ENCODE results near the gene ARR3.

Gene ARR3

GRCh38 chrX:70257423-70258288, 10.5 kb upstream of the ARR3 start:
- no peak for DNase-seq
- H3K79me1 ChIP-seq (replicated peaks; ENCODE audit: low read length, poor library complexity, severe bottlenecking) = no peaks in the 10 kb centered on the region
- H3K27ac ChIP-seq (ENCODE audit: low read length, poor library complexity, severe bottlenecking) = no peak overlapping the region
- peak overlapping the region; percentile 64 for H4K8ac ChIP-seq (ENCODE audit: low read length)
- no peak overlapping the region for H3K4ac ChIP-seq (ENCODE audit: low read depth in 1 of 2, low read length in 2 of 2)
- no peak overlapping the region for H3K14ac ChIP-seq (ENCODE audit: low read length in 2 of 2)
- no peak overlapping the region for H3K18ac ChIP-seq (ENCODE audit: low read depth in 1 of 2, low read length in 2 of 2)
- no peak overlapping the region for H2BK15ac ChIP-seq (ENCODE audit: low read depth, poor library complexity, severe bottlenecking)
- no peak overlapping the region for H3K4me2 ChIP-seq (ENCODE audit: low read length, poor library complexity, severe bottlenecking)
- H3K27me3 ChIP-seq (ENCODE audit: control insufficient read depth in 1 of 2, insufficient read depth in 1 of 2, low read length in 2 of 2) = peaks cover 0 to 38% of the 10 kb centered on the region in 2 experiments
- H4K91ac ChIP-seq (ENCODE audit: low read length) = no peak overlapping the region
- H3K4me3 ChIP-seq (ENCODE audit: insufficient read depth in 1 of 2, low read depth in 1 of 2, low read length in 2 of 2) = no peak overlapping the region
- peaks cover 12% of the 10 kb centered on the region for H3K9me3 ChIP-seq (ENCODE audit: control insufficient read depth, low read length)
- H3K23ac ChIP-seq (ENCODE audit: low read length in 2 of 2) = no peak overlapping the region
- H2AK5ac ChIP-seq (ENCODE audit: low read length, severe bottlenecking) = no peak overlapping the region
- H2AFZ ChIP-seq (ENCODE audit: low read depth, low read length) = no peak overlapping the region
- H3K9ac ChIP-seq (ENCODE audit: low read length) = no peak overlapping the region
- 87% methylated on average over 5 of the region's 5 CpGs for WGBS
- no peak overlapping the region for H2BK5ac ChIP-seq (ENCODE audit: low read depth, low read length, poor library complexity, severe bottlenecking)
- H3K4me1 ChIP-seq (ENCODE audit: control insufficient read depth, insufficient read depth, low read depth, low read length) = no peaks in the 10 kb centered on the region
- no peak overlapping the region for H2BK12ac ChIP-seq (ENCODE audit: low read length in 2 of 2)
- no peaks in the 10 kb centered on the region for H3K36me3 ChIP-seq (ENCODE audit: control insufficient read depth in 1 of 2, insufficient read depth in 2 of 2, low read depth in 1 of 2, low read length in 2 of 2)
- no peak overlapping the region for H2BK120ac ChIP-seq (ENCODE audit: low read depth, low read length)

- Histone ChIP-seq H3K4ac (ENCODE audit: low read depth in 1 of 2, low read length in 2 of 2) (no peak within 1 kb of the TSS), H2BK5ac (ENCODE audit: low read depth, low read length, poor library complexity, severe bottlenecking) (no peak within 1 kb of the TSS), H3K36me3 (ENCODE audit: control insufficient read depth in 1 of 2, insufficient read depth in 2 of 2, low read depth in 1 of 2, low read length in 2 of 2) (no peaks in the 10 kb centered on the region), H3K27ac (ENCODE audit: low read length, poor library complexity, severe bottlenecking) (no peak within 1 kb of the TSS), H4K91ac (ENCODE audit: low read length) (peak within 1 kb of the TSS; percentile 39), H3K23ac (ENCODE audit: low read length in 2 of 2) (no peak within 1 kb of the TSS), H3K9me3 (ENCODE audit: control insufficient read depth, low read length) (peaks cover 8% of the 10 kb centered on the region), H3K14ac (ENCODE audit: low read length in 2 of 2) (no peak within 1 kb of the TSS), H3K4me1 (ENCODE audit: control insufficient read depth, insufficient read depth, low read depth, low read length) (no peaks in the 10 kb centered on the region), H2BK12ac (ENCODE audit: low read length in 2 of 2) (no peak within 1 kb of the TSS), H3K4me3 (ENCODE audit: insufficient read depth in 1 of 2, low read depth in 1 of 2, low read length in 2 of 2) (no peak within 1 kb of the TSS), H3K79me1 (replicated peaks; ENCODE audit: low read length, poor library complexity, severe bottlenecking) (no peaks in the 10 kb centered on the region), H3K4me2 (ENCODE audit: low read length, poor library complexity, severe bottlenecking) (no peak within 1 kb of the TSS), H2AK5ac (ENCODE audit: low read length, severe bottlenecking) (no peak within 1 kb of the TSS), H2BK15ac (ENCODE audit: low read depth, poor library complexity, severe bottlenecking) (no peak within 1 kb of the TSS), H3K18ac (ENCODE audit: low read depth in 1 of 2, low read length in 2 of 2) (no peak within 1 kb of the TSS), H3K27me3 (ENCODE audit: control insufficient read depth in 1 of 2, insufficient read depth in 1 of 2, low read length in 2 of 2) (peaks cover 0 to 40% of the 10 kb centered on the region in 2 experiments), H4K8ac (ENCODE audit: low read length) (no peak within 1 kb of the TSS), H2AFZ (ENCODE audit: low read depth, low read length) (no peak within 1 kb of the TSS), H3K9ac (ENCODE audit: low read length) (no peak within 1 kb of the TSS), H2BK120ac (ENCODE audit: low read depth, low read length) (no peak within 1 kb of the TSS)
- 62% methylated on average over 2 of the region's 4 CpGs for WGBS
- no peak for DNase-seq
Observed at GRCh38 chrX:70260104-70260503, 8.0 kb upstream of the ARR3 start, which contains the start of gene P2RY4. Gene P2RY4 (minus strand): TSS chrX:70260204. CDS start chrX:70259624, 580 bp downstream.

- Histone ChIP-seq H3K79me1 (replicated peaks; ENCODE audit: low read length, poor library complexity, severe bottlenecking) (no peaks in the 10 kb centered on the region), H3K4me1 (ENCODE audit: control insufficient read depth, insufficient read depth, low read depth, low read length) (no peaks in the 10 kb centered on the region), H3K14ac (ENCODE audit: low read length in 2 of 2) (no peak overlapping the region), H4K91ac (ENCODE audit: low read length) (no peak overlapping the region), H2BK5ac (ENCODE audit: low read depth, low read length, poor library complexity, severe bottlenecking) (no peak overlapping the region), H3K4ac (ENCODE audit: low read depth in 1 of 2, low read length in 2 of 2) (no peak overlapping the region), H3K23ac (ENCODE audit: low read length in 2 of 2) (no peak overlapping the region), H3K18ac (ENCODE audit: low read depth in 1 of 2, low read length in 2 of 2) (no peak overlapping the region), H2BK12ac (ENCODE audit: low read length in 2 of 2) (no peak overlapping the region), H2AK5ac (ENCODE audit: low read length, severe bottlenecking) (no peak overlapping the region), H3K9me3 (ENCODE audit: control insufficient read depth, low read length) (peaks cover 8% of the 10 kb centered on the region), H2BK15ac (ENCODE audit: low read depth, poor library complexity, severe bottlenecking) (no peak overlapping the region), H3K4me3 (ENCODE audit: insufficient read depth in 1 of 2, low read depth in 1 of 2, low read length in 2 of 2) (no peak overlapping the region), H2BK120ac (ENCODE audit: low read depth, low read length) (no peak overlapping the region), H3K36me3 (ENCODE audit: control insufficient read depth in 1 of 2, insufficient read depth in 2 of 2, low read depth in 1 of 2, low read length in 2 of 2) (no peaks in the 10 kb centered on the region), H3K9ac (ENCODE audit: low read length) (no peak overlapping the region), H4K8ac (ENCODE audit: low read length) (no peak overlapping the region), H3K27ac (ENCODE audit: low read length, poor library complexity, severe bottlenecking) (no peak overlapping the region), H3K4me2 (ENCODE audit: low read length, poor library complexity, severe bottlenecking) (no peak overlapping the region), H2AFZ (ENCODE audit: low read depth, low read length) (no peak overlapping the region), H3K27me3 (ENCODE audit: control insufficient read depth in 1 of 2, insufficient read depth in 1 of 2, low read length in 2 of 2) (peaks cover 0 to 34% of the 10 kb centered on the region in 2 experiments)
- WGBS = 8% methylated on average over 7 of the region's 7 CpGs
- peak; percentile 18 for DNase-seq
Observed at GRCh38 chrX:70262952-70263567, 5.1 kb upstream of the ARR3 start.

- DNase-seq = no peak
- Histone ChIP-seq H3K9me3 (ENCODE audit: control insufficient read depth, low read length) (peaks cover 8% of the 10 kb centered on the region), H2BK12ac (ENCODE audit: low read length in 2 of 2) (no peak overlapping the region), H3K4me2 (ENCODE audit: low read length, poor library complexity, severe bottlenecking) (no peak overlapping the region), H4K8ac (ENCODE audit: low read length) (no peak overlapping the region), H3K27ac (ENCODE audit: low read length, poor library complexity, severe bottlenecking) (no peak overlapping the region), H3K18ac (ENCODE audit: low read depth in 1 of 2, low read length in 2 of 2) (no peak overlapping the region), H3K4ac (ENCODE audit: low read depth in 1 of 2, low read length in 2 of 2) (no peak overlapping the region), H3K4me3 (ENCODE audit: insufficient read depth in 1 of 2, low read depth in 1 of 2, low read length in 2 of 2) (no peak overlapping the region), H3K9ac (ENCODE audit: low read length) (no peak overlapping the region), H3K14ac (ENCODE audit: low read length in 2 of 2) (no peak overlapping the region), H3K27me3 (ENCODE audit: control insufficient read depth in 1 of 2, insufficient read depth in 1 of 2, low read length in 2 of 2) (peaks cover 0 to 46% of the 10 kb centered on the region in 2 experiments), H4K91ac (ENCODE audit: low read length) (no peak overlapping the region), H2AFZ (ENCODE audit: low read depth, low read length) (no peak overlapping the region), H2BK5ac (ENCODE audit: low read depth, low read length, poor library complexity, severe bottlenecking) (no peak overlapping the region), H2BK15ac (ENCODE audit: low read depth, poor library complexity, severe bottlenecking) (no peak overlapping the region), H3K79me1 (replicated peaks; ENCODE audit: low read length, poor library complexity, severe bottlenecking) (no peaks in the 10 kb centered on the region), H2AK5ac (ENCODE audit: low read length, severe bottlenecking) (no peak overlapping the region), H3K4me1 (ENCODE audit: control insufficient read depth, insufficient read depth, low read depth, low read length) (no peaks in the 10 kb centered on the region), H3K36me3 (ENCODE audit: control insufficient read depth in 1 of 2, insufficient read depth in 2 of 2, low read depth in 1 of 2, low read length in 2 of 2) (no peaks in the 10 kb centered on the region), H2BK120ac (ENCODE audit: low read depth, low read length) (no peak overlapping the region), H3K23ac (ENCODE audit: low read length in 2 of 2) (no peak overlapping the region)
- WGBS = no CpG with 5 or more reads among the region's 3 CpGs
Observed at GRCh38 chrX:70264784-70265183, 3.4 kb upstream of the ARR3 start.

Data from mesenchymal stem cell (in vitro differentiated cells and primary cell).